ENCODE data around the gene DIS3L2.
"Not testable (repeated sequence)": the region's sequence is repeated elsewhere in the genome, so short reads cannot be mapped to it uniquely, and the experiment has no call there.

DIS3L2 gene

DNA sequence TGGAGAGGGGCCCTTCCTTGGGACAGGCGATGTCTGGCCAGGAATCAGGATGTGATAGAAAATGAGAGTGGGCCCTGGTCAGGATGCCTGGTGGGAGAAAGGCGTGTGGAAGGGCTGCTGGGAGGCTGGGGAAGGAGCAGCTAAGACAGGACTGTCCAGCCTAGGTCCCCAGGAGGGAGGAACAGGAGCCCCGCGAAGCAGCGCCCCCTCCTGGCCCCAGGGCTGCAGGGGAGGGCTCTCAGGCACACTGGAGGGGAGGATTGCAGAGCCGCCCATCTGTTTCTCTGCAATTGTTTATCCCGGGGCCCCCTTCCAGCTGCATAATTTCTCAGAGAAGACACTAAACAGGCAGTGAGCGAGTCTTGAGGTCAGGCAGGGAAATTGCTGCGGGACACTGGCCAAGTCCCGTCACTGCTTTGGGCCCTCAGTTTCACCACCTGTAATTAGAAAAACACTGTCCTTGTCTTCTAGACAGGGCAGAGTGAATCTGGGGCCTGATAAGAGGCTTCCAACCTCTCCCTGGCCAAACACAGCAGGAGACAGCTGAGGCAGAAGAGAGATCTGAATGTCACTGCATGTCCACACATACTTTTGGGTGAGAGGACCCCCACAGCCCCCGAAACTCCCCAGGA is 31.4 kb upstream of the DIS3L2 start:
- no peak for DNase-seq

DNA sequence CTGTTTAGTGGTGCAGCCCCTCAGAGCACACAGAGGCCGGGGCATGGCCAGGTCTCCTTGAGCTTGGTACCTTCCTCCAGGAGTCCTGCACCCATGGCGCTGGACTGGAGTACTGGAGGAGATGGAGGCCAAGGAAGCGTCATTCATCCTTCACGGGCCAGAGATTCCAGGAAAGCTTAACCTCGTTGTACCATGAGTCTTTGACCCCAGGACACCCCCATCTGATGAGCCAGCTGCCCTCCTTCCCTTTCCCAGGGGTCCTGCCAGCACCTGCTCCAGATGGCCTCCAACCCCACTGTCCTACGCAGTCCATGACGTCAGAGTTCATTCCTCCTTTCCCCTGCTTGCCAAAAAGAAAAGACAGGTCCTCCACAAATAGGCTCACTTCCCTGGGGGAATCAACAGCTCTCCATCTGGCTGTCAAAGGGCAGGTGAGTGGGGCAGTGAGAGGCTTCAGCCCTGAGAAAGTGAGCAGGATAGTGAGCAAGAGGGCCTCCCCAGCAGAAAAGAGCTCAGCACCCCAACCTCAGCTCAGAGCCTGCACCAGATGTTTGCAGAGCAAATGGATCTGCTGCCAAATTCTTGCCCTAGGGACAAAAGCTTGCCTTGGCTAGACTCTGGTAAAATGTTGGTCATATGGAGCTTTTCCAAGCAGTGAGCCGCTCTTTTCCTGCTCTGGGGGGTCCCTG is 30.8 kb upstream of the DIS3L2 start:
- no peak for DNase-seq

DNA sequence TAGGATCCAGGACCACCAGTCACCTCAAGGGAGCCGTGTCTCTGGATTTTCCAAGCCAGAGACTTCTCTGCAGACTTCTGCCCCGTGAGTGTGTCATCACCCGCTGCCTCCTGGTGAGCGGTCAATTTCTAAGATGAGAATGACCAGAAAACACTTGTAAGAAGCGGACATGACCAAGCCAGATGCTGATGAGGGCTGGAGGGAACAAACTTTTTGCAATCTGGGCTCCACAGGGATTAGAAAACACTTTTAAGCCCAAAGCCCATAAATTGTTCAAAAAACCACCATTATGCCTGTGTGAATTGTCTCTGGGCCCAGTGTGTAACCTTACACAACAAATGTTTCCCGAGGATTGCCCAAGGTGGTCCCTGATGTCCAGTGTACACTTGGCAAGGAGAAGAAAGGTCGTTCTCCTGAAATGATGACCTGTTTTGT is 30.0 kb upstream of the DIS3L2 start:
- no peak for DNase-seq

DNA sequence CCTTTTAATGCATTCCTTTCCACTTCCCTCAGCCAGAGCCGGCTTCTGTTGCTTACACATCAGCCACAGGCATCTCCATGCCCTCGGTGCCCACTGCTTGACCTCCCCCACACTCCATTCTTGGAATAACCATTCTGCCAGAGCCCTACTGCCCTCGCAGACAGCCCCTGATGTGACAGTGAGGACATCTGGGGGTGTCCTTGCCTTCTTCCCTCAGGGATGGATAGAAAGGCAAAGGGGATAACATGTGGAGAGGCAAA is 28.9 kb upstream of the DIS3L2 start:
- no peak for DNase-seq

DNA sequence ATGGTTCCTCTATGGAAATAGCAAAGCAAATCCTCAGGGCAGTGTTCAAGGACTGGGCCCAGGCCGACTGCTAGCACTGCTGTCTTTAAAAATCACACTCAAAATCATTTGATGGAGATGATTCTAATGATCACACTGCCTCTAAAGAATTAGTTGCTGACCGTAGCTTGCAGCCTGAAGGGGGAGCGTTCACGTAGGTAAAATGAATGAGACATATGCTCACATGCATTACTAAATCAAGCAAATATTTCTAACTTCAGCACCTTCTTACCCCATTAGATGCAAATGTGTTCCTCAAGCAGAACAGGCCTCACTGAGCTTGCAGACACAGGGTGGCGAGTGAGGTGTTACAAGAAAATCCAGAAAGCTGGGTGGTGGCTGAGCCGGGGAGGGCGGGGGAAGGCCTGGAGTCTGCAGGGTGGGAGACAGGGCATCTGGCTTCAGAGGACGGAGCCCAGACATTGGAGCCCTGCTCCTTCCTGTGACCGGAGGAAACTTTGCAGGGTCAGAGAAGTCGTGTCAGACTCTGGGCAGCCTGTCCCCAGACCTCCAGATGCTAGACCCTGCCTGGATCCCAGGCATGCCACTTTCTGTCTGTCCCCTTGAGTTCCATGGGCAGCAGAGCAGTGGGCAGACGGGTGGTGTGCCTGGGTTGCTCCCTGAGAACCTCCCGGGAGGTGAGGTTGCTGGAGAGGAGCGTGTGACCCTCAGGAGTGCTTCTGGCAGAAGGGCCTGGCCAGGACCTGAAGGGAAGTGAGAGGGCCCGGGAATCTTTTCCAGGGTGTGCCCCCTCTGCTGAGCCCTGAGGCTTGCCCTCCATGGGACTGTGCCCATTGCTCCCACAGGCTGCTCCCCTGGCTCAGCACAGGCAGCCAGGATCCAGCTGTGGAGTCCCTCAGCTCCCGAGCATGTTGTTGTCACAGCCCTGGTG is 28.3 kb upstream of the DIS3L2 start:
- no peak for DNase-seq

DNA sequence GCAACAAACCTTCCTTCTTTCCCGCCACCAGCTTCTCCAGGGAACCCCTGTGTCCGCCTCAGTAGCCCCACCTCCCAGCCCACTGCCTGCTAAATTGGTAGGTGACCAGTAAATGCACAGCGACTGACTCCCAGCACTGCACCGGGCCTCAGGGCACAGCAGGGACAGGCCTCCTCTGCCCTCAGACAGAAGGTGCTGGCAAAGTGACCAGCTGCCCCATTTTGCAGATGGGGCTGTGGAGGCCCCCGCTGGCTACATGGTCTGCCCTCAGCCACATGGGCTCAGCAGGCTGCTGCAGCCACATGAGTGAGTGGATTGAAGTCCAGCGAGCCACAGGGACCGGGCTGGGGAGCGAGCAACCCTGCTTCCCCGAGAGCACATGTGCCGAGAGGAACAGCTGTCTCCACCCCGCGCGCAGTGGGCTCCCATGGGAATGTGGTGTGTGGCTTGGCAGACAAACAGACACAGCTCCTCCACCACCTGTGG is 27.6 kb upstream of the DIS3L2 start:
- no peak for DNase-seq

DNA sequence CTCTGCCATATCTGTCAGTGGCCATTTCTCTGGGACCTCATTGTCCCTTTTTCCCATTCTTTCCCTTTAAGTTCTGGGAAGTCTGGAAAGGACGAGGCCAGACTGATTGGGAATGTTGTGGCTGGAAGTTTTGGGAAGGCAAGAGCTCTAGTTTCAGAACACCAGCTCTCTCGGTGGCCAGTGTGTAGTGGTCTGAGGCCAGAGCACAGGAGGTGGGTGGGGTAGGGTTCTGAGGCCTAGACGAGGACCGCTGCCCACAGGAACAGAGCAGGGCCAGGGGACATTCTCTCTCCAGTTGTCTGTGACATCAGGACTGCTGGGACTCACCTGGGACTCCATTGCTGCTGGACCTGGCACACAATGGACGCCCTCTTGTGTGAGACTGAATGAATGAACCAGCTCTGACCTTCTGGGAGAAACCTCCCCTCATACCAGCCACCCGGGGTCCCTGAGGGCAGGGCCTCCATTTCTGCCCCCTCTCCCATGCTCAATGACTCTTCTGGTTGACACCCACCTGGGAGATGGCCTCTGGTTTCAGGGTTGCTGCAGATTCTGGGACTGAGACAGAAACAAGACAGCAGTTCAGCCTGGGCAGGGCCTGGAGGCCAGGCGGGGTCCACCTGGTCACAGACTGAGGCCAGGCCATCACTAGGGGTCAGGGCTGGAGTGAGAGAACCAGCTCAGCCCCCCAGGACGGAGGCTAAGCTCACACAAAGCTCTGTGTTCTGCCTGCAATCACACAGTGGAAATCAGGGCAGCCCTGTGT is 26.9 kb upstream of the DIS3L2 start:
- DNase-seq: no peak

DNA sequence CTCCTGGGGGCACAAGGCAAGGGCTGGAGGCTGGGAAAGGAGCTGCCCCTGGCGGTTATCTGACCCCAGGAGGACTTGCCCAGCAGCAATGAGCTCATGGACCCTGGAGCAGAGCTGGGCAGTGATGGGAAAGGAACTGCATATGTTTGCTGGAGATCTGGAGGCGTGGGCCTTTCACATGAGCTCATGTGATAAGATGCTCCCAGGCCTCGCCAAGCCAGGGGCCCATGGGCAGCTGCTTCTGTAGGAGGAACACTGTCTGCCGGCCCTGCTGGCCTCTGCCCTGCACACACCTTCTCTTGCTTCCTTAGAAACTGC is 26.3 kb upstream of the DIS3L2 start:
- DNase-seq: no peak

DNA sequence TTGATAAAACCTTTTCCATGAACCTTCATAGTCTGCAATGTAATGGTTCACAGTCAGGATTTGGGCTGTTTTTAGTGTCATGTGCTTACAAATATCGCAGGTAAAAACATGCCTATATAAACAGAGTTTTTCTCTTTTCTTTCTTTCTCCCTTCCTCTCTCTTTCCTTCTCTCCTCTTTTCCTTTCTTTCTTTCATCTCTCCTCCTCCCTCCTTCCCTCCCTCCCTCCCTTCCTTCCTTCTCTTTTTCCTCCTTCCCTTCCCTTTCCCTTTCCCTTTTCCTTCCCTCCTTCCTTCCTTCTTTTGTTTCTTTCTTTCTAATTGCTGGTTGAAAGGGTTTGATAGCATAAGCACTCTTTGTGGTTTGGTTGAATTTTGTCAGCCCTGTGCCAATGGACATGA is 25.7 kb upstream of the DIS3L2 start:
- no peak for DNase-seq

DNA sequence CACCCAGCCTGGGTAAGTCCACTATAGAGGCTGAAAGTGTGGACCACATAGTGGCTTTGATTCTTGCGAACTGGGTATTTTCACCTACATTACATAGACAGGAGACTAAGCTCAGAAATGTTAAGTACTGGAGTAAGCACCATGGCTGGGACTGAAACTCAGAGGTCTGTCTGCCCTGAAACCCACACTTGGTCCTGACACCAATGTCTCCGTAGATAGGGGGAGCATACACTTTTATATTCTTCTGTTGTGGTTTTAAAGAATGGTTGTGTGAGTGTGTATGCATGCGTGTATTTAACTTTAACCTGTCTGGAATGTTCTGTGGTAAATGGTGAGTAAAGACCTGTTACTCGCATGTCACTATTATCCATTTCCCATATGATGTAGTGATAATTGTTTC is 25.0 kb upstream of the DIS3L2 start:
- no peak for DNase-seq

DNA sequence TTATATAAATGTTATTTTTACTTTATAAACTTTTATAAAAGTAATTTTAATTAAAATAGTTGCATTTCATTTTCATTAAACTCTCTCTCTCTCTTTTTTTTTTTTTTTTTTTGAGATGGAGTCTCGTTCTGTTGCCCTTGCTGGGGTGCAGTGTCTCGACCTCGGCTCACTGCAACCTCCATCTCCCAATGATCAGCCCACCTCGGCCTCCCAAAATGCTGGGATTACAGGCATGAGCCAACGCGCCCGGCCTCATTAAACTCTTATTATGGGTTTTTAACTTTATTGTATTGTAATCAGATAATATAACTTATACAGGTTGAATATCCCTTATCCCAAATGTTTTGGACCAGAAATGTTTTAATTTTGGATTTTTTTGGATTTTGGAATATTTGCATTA is 24.5 kb upstream of the DIS3L2 start:
- DNase-seq: no peak

DNA sequence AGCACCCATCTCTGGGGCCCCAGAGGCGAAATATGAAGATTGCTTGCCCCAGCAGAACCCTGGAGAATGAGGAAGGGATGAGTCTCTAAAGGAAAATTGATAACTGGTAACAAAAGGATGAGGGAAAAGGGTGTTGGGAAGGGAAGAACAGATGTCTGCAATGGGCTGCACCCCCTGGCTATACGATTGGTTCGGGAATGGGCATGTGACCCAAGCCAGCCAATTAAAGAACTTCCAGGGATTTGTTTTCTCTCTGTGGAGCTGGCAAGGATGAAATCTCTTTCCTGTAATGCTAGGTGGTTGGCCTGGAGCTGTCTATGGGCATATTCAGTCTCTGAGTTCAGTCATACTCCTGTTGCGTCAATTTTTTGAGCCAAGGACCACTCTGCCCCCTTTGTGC is 22.5 kb upstream of the DIS3L2 start:
- DNase-seq: no peak

DNA sequence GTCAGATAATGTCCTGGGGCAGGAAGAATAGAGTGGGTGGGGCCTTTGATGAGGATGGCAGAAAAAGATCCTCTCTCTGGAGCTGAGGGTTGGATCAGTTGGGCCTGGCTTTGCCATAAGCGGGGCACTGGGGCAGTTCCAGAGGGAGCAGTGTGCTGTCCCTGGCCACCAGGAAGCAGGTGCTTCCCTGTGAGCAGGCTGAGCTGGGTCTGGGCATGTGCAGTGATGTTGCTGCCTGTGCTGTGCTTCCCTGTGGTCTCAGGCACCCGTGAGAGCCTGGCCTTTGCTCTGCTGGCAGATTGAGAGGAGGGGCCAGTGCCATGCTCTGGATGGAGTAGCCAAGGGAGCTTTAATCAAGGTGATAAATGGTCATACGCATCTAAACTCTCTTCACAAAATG is 20.7 kb upstream of the DIS3L2 start:
- DNase-seq: peak; percentile 27

DNA sequence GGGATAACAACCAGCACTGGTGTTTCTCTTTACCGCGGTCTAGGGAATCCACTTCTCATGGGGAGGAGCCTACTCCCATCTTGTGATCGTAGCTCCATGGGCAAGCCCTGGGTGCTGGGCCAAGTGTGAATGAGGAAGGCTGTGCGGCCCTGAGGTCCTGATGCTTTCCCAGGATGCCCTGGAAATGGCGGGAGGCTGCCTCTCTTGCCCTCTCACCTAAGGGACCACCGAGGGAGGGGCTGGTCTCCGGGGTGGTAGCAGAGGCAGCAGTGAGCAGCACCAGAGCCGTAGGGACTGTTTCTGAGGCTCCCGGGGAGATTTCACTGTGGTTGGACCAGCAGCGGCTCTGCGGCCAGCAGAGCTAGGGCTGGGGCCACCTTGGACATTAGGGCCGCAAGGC is 19.8 kb upstream of the DIS3L2 start:
- no peak for DNase-seq

DNA sequence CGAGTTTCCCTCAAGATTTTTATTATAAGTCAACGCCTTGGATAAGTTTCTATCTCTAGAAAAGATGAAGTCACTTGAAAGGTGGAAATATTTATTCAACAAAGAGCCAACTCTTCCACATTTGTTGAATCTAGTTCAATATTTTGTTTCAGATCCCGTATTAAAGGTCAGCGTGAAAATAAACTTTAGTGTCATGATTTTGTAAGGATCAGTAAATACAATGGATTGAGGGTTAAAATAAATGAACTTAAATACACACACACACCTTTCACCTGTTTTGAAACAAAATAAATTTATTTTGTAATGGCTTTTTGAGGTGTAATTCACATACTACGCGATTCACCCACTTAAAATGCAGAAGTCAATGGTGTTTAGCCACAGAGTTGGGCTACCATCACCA is 19.3 kb upstream of the DIS3L2 start:
- no peak for DNase-seq

DNA sequence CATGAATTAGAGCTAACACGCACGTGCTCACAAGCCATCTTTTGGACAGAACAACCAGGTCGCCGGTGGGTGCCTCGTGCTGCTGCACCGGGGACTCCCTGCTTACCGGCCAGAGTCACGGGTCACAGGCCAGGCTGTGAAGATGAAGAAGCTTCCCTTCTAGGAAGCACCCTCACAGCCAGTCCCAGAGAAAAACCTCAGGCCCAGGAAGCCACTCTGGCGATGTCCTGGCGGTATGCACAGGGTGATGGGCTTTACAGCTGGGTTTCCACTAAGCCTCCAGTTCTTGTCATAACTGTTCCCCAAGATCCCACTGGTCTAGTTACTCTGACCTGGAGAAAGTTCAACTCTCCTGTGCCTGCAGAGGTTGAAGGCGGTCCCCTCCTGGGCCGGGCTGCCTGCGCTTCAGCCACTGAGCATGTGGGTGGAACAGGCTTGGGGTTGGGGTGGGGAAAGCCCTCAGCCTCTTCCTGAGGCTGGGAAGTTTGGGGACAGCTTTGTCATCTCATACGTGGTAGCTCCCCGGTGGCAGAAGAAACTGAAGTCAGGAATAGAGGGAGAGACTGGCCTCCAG is 15.2 kb upstream of the DIS3L2 start:
- no peak for DNase-seq

DNA sequence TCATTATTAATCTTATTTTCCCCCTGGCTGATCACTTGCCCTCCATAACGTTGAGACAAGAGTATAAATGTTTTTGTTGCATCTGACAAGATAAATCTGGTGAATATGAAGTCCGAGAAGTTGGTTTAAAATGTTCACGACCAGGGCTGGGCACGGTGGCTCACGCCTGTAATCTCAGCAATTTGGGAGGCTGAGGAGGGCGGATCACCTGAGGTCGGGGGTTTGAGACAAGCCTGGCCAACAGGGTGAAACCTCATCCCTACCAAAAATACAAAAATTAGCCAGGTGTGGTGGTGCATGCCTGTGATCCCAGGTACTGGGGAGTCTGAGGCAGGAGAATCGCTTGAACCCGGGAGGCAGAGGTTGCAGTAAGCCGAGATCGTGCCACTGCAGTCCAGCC is 14.4 kb upstream of the DIS3L2 start:
- not testable (repeated sequence) for DNase-seq

DNA sequence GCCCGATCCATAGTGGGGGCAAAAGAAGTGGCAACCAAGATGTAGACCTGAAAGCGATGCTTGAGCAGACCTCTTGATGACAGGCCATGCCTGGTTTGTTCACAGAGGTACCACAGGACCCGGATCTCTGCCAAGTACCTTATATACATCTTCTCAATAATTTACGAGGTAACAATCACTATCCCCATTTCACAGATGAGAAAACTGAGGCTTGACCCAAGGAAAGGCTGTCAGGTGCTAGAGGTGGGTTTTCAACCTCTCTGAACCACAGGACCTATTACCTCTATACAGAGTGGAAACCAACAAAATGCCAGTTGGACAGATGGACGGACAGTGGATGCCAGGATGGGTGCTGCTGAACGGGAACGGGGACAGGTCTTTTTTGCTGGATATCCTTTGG is 13.8 kb upstream of the DIS3L2 start:
- no peak for DNase-seq

DNA sequence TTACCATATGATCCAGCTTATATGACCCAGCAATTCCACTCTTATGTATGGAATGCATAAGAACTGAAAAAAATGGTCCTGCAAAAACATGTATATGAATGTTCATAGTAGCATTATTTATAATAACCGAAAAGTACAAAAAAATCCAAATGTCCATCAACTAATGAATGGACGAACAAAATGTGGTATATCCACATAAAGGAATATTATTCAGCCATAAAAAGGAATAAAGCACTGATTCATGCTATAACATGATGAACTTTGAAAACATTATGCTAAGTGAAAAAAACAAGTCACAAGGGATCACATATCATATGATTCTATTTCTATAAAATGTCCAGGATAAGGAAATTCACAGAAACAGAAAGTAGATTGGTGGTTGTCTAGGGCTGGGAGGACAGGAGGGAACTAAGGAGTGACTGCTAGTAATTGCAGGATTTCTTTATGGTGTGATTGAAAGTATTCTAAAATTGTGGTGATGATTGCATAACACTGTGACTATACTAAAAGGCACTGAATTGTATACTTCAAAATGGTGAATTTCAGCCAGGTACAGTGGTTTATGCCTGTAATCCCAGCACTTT is 10.0 kb upstream of the DIS3L2 start:
- DNase-seq: no peak

DNA sequence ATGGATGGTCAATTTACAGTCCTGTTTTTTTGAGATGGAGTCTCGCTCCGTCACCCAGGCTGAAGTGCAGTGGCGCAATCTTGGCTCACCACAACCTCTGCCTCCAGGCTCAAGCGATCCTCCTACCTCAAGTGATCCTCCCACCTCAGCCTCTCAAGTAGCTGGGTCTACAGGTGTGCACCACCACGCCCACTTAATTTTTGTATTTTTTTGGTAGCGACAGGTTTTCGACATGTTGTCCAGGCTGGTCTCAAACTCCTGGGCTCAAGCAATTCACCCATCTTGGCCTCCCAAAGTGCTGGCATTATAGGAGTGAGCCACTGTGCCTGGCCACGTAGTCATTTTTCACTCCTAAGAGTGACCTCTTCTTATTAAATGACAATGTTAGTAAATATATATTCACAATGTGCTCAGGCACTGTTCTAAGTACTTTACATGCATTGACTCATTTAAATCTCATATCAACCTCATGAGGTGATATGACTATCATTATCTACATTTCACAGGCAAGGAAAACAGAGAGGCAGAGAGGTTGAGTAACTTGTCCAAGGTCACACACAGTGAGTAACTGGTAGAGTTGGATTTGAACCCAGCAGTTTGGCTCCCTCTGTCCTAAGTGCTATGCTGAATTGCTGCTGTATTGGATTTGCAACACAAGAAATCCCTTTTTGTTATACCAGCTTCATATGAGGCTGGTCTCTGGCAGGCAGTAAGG is 5.6 kb upstream of the DIS3L2 start:
- no peak for DNase-seq

DNA sequence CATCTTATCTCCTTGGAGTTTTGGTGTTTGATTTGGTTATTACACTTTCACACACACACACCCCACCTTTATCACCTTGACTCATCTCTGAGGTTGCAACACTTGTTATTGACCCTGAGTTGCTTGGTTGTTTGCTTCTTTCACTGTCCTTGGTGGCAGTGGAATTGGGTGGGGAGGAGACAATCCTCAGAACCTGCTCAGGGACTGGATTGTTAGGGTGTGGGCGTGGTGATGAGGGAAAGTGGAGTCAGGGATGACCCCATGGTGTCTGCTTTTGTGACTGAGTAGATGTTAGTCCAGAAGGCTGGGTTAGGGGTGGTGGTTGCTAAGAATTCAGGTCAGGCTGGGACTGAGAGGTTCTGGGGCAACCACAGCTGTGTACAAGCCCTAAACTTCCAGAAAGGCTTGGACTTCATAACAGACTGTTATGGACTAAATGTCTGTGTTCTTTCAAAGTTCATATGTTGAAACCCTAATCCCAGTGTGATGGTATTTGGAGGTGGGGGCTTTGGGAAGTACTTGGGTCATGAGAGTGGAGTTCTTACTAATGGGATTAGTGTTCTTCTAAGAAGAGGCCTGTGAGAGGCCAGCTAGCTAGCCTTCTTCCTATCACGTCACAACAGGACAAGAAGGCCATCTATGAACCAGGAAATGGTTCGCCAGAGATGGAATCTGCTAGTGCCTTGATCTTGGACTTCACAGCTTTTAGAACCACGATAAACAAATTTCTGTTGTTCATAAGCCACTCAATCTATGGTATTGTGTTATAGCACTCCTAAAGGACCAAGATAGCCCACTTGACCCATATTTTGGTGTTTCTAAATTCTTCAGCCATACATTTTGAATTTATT is 3.4 kb upstream of the DIS3L2 start:
- no peak for DNase-seq
